NCI-H146 treated with DMSO at 0.1 percent for 48 hours (cell line): ENCODE data around the gene MGMT.

Source experiments
- DNase-seq: peaks from one replicate; lab custom pipeline; 2025; ENCODE audit not compliant: unreplicated experiment; lab: John Stamatoyannopoulos, UW

Gene MGMT

GRCh38 chr10:129704786-129705525 lies 237.9 kb downstream of the MGMT start:
- no peak for DNase-seq

- DNase-seq: no peak
Measured at GRCh38 chr10:129705676-129706075, 238.6 kb downstream of the MGMT start.

GRCh38 chr10:129706081-129706480 lies 239.0 kb downstream of the MGMT start:
- DNase-seq: no peak

- DNase-seq: no peak
Measured at GRCh38 chr10:129706523-129706922, 239.5 kb downstream of the MGMT start.

GRCh38 chr10:129707406-129708388 lies 240.7 kb downstream of the MGMT start:
- DNase-seq: no peak

- DNase-seq: no peak
Measured at GRCh38 chr10:129709101-129709500, 242.1 kb downstream of the MGMT start.

GRCh38 chr10:129709627-129710509 lies 242.8 kb downstream of the MGMT start:
- no peak for DNase-seq

- no peak for DNase-seq
Measured at GRCh38 chr10:129710510-129710847, 243.4 kb downstream of the MGMT start.

GRCh38 chr10:129711291-129711690 lies 244.2 kb downstream of the MGMT start:
- no peak for DNase-seq

GRCh38 chr10:129712000-129712399 lies 245.0 kb downstream of the MGMT start:
- DNase-seq: no peak

- DNase-seq: no peak
Measured at GRCh38 chr10:129713659-129714265, 246.7 kb downstream of the MGMT start.

GRCh38 chr10:129715805-129716204 lies 248.8 kb downstream of the MGMT start:
- DNase-seq: no peak

- DNase-seq: no peak
Measured at GRCh38 chr10:129716211-129716681, 249.2 kb downstream of the MGMT start.

- DNase-seq: no peak
Measured at GRCh38 chr10:129716881-129717280, 249.8 kb downstream of the MGMT start.

GRCh38 chr10:129717816-129718547 lies 250.9 kb downstream of the MGMT start:
- DNase-seq: no peak

- no peak for DNase-seq
Measured at GRCh38 chr10:129718548-129719414, 251.7 kb downstream of the MGMT start.

GRCh38 chr10:129719415-129719739 lies 252.3 kb downstream of the MGMT start:
- no peak for DNase-seq

GRCh38 chr10:129719889-129720590 lies 253.0 kb downstream of the MGMT start:
- DNase-seq: no peak
